Adrenal gland (tissue), 5 donors: ENCODE data around the gene NQO1.
A peak's percentile ranks its signal among the peaks of the same experiment; 100 is the strongest.

ENCODE experiments used
- CTCF ChIP-seq, 6 experiments: fragments of 450-650 bp in 4 of 6; fragments of 200-600 bp in 2 of 6; sonication (generic) in 1 of 6; IDR thresholded peaks; 1 replicate in 5 of 6; 2 replicates in 1 of 6; pipeline versions ENCODE4 v1.5.1 to v1.8.0; 2016 to 2021; ENCODE audit warnings: antibody characterized with exemption in 6 of 6, mild to moderate bottlenecking in 2 of 6, moderate library complexity in 1 of 6
- POLR2A ChIP-seq, 2 donors: fragments of 450-650 bp; IDR thresholded peaks; one replicate each; pipeline ENCODE4 v1.6.1; 2017; ENCODE audit warnings: antibody characterized with exemption in 2 of 2, mild to moderate bottlenecking in 2 of 2, moderate library complexity in 1 of 2
- donor health status: DM: no; HTN: no; CAD: no.

- TF ChIP-seq POLR2A (IDR thresholded peaks at IDR 0.05): peak in 1 of 2 donors; percentile 55
- TF ChIP-seq CTCF (IDR thresholded peaks at IDR 0.05): no peak
These were observed 35.8 kb upstream of the NQO1 start, which contains the start of gene WWP2 for GRCh38 chr16:69761983-69762813.
